Adrenal gland (tissue), 5 donors: Measurements from ENCODE around the gene TTC34.
"Not testable (repeated sequence)": the region's sequence is repeated elsewhere in the genome, so short reads cannot be mapped to it uniquely, and the experiment has no call there.

Experiments used
- POLR2A ChIP-seq, 2 donors: fragments of 450-650 bp; IDR thresholded peaks; one replicate each; pipeline ENCODE4 v1.6.1; 2017; ENCODE audit warnings: antibody characterized with exemption in 2 of 2, mild to moderate bottlenecking in 2 of 2, moderate library complexity in 1 of 2
- TF ChIP-seq, protein P1 (sequence below), 6 experiments: fragments of 450-650 bp in 4 of 6; fragments of 200-600 bp in 2 of 6; sonication (generic) in 1 of 6; IDR thresholded peaks; 1 replicate in 5 of 6; 2 replicates in 1 of 6; pipeline versions ENCODE4 v1.5.1 to v1.8.0; 2016 to 2021; ENCODE audit warnings: antibody characterized with exemption in 6 of 6, mild to moderate bottlenecking in 2 of 6, moderate library complexity in 1 of 6
- donor health status: DM: no; HTN: no; CAD: no.

DNA sequence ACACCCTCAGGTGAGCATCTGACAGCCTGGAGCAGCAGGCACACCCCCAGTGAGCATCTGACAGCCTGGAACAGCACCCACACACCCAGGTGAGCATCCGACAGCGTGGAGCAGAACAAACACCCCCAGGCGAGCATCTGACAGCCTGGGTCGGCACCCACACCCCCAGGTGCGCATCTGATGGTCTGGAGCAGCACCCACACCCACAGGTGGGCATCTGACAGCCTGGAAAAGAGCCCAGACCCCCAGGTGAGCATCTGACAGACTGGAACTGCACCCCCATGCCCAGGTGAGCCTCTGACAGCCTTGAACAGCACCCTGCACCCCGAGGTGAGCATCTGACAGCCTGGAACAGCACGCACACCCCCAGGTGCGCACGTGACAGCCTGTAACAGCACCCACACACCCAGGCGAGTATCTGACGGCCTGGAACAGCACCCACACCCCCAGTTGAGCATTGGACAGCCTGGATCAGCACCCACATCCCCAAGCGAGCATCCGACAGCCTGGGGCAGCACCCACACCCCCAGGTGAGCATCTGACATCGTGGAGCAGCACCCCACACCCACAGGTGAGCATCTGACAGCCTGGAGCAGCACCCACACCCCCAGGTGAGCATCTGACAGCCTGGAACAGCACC, 51.3 kb downstream of the TTC34 start:
- TF ChIP-seq, protein P1, sequence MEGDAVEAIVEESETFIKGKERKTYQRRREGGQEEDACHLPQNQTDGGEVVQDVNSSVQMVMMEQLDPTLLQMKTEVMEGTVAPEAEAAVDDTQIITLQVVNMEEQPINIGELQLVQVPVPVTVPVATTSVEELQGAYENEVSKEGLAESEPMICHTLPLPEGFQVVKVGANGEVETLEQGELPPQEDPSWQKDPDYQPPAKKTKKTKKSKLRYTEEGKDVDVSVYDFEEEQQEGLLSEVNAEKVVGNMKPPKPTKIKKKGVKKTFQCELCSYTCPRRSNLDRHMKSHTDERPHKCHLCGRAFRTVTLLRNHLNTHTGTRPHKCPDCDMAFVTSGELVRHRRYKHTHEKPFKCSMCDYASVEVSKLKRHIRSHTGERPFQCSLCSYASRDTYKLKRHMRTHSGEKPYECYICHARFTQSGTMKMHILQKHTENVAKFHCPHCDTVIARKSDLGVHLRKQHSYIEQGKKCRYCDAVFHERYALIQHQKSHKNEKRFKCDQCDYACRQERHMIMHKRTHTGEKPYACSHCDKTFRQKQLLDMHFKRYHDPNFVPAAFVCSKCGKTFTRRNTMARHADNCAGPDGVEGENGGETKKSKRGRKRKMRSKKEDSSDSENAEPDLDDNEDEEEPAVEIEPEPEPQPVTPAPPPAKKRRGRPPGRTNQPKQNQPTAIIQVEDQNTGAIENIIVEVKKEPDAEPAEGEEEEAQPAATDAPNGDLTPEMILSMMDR (IDR thresholded peaks at IDR 0.05), result not testable (repeated sequence)
- TF ChIP-seq POLR2A (IDR thresholded peaks at IDR 0.05), result not testable (repeated sequence)
